Head of caudate nucleus (tissue), 42 donors: Measurements from ENCODE around the gene STARD3.

ENCODE experiments used
- DNase-seq, 42 donors: peaks; one replicate each; pipeline versions ENCODE4 v3.0.0 to v3.0.0-alpha.2; 2020 to 2021; ENCODE audit warnings: mixed read lengths in 7 of 42
- intact Hi-C: fragments of 100-400 bp; cut with DNase I; formaldehyde crosslinking; loops from one replicate; pipeline ENCODE4 v1.15.0; 2022

The STARD3 gene

GRCh38 chr17:39629898-39630297 lies 7.0 kb upstream of the STARD3 start:
- intact Hi-C loops = loop anchor here (5.0 kb wide), 1 partner anchor 37 kb away; the partner anchor contains the start of genes PNMT and TCAP
- no peak for DNase-seq

DNA sequence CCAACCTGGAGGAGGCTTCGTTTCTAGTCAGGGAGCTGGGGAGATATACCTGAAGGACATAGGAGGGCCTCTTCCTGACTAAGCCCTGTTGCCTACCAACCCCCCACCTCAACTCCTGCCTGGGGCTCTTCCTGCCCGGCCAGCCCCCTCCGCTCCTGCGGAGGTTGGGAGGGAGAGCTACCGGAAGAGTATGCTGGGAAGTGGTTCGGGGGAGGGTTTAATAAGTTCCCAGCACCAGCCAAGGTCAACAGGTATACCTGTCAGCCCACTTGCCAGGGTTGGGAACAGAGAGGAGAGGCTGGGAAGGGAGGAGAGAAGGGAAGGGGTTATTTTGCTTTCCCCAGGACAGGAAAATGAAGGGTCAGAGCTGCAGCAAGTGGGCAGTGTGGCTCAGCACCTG lies 5.5 kb upstream of the STARD3 start:
- intact Hi-C loops = loop anchor here (5.0 kb wide), 1 partner anchor 36 kb away; the partner anchor contains the start of genes PNMT and TCAP

GRCh38 chr17:39632153-39632941 lies 4.6 kb upstream of the STARD3 start:
- peak; percentile 41 to 89 (median 72) for DNase-seq
- intact Hi-C loops = loop anchor here (5.0 kb wide), 1 partner anchor 35 kb away; the partner anchor contains the start of genes PNMT and TCAP

More for the DNA sequence above, 5.5 kb upstream of the STARD3 start:
- DNase-seq = no peak

DNA sequence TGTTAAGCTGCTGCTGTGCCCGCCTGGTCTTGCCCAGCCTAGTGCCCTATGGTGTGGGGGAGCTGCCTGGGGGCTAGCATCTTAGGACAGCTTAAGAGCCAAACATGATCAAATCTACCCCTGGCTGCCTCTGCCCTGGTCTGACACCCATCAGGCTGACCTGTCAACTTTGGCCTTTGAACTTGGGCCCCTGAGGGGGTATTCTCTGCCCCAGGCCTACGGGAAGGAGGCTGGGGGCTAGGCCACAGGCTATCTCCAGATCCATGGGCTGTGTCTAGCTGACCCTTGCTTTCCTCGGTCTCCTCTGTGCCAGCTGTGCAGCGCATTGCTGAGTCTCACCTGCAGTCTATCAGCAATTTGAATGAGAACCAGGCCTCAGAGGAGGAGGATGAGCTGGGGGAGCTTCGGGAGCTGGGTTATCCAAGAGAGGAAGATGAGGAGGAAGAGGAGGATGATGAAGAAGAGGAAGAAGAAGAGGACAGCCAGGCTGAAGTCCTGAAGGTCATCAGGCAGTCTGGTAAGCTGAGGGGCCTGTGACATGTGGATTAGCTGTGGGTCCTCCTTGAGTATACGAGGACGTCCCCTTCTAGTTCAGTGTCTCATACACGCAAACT lies 3.3 kb upstream of the STARD3 start:
- DNase-seq = no peak
- intact Hi-C loops = loop anchor here (5.0 kb wide), 1 partner anchor 34 kb away; the partner anchor contains the start of genes PNMT and TCAP

- DNase-seq = peak in 4 of 42 donors; percentile 47 to 69 (median 58)
- intact Hi-C loops = loop anchor here (5.0 kb wide), 1 partner anchor 33 kb away; the partner anchor contains the start of genes PNMT and TCAP
These were observed 2.5 kb upstream of the STARD3 start for GRCh38 chr17:39634384-39634871.

DNA sequence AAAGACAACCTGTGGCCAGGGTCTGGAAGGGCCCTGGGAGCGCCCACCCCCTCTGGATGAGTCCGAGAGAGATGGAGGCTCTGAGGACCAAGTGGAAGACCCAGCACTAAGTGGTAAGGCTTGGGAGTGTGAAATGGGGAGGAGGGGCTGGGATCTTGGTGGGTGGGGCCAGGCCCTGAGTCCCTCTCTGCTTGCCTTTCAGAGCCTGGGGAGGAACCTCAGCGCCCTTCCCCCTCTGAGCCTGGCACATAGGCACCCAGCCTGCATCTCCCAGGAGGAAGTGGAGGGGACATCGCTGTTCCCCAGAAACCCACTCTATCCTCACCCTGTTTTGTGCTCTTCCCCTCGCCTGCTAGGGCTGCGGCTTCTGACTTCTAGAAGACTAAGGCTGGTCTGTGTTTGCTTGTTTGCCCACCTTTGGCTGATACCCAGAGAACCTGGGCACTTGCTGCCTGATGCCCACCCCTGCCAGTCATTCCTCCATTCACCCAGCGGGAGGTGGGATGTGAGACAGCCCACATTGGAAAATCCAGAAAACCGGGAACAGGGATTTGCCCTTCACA lies 1.2 kb upstream of the STARD3 start:
- no peak for DNase-seq

GRCh38 chr17:39636587-39636926 lies 387 bp upstream of the STARD3 start:
- DNase-seq = no peak
- intact Hi-C loops = no loop called here

More for the DNA sequence above, 1.2 kb upstream of the STARD3 start:
- intact Hi-C loops = no loop called here

DNA sequence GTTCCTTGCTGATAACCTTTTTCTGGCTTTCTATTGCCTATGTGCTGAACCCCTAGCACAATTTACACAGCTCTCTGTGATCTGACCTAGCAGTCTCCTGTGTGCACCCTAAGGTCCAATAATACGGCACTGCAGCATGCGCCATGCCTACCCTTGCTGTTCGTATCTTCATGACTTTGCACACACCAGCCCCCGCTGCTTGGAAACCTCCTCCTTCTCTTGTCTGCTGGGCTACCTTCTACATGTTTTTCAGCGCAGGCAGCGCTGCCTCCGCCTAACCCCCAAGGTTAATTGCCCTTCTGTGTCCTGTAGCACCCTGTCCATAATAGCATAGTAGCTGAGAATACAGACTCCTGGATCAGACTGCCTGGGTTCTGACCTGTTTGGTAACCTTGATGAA lies 1.4 kb downstream of the STARD3 start:
- intact Hi-C loops = no loop called here
- peak in 13 of 42 donors; percentile 52 to 80 (median 63) for DNase-seq

DNA sequence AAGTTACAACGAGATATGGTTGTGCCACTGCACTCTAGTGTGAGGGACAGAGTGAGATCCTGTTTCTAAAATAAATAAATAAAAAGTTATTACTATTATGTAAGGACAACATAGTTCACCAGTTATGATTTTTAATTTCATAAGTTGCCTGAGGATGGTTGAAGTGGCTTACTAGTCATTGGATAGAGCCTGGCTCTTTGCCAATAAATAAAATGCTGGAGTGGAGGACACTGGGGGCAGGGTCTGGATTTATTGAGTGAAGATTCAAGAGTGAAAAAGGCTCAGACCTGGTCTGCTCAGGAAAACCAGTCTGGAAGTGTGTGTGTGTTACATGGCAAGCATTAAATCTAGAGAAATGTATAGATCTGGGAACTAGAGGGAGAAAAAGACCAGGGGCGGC lies 2.1 kb downstream of the STARD3 start:
- intact Hi-C loops = no loop called here
- DNase-seq = no peak

- intact Hi-C loops = no loop called here
- DNase-seq = no peak
These were observed 2.9 kb downstream of the STARD3 start for GRCh38 chr17:39639566-39640458.

GRCh38 chr17:39640591-39641031 lies 3.7 kb downstream of the STARD3 start:
- no peak for DNase-seq
- intact Hi-C loops = no loop called here

DNA sequence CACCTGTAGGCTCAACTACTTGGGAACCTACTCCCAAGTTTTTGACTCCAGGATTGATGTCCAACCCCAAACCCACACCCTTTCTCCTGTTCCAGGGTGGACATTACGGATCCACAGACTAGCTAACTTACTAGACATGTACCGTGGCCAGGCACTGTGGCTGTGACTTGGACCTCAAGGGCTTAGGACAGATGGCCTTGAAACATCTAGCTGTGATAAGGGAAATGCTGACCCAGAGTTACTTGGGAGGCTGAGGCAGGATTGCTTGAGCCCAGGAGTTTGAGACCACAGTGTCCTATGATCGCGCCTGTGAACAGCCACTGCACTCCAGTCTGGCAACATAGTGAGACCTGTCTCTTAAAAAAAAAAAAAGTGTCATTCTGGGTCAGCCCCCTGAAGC lies 4.2 kb downstream of the STARD3 start:
- DNase-seq = no peak
- intact Hi-C loops = no loop called here

DNA sequence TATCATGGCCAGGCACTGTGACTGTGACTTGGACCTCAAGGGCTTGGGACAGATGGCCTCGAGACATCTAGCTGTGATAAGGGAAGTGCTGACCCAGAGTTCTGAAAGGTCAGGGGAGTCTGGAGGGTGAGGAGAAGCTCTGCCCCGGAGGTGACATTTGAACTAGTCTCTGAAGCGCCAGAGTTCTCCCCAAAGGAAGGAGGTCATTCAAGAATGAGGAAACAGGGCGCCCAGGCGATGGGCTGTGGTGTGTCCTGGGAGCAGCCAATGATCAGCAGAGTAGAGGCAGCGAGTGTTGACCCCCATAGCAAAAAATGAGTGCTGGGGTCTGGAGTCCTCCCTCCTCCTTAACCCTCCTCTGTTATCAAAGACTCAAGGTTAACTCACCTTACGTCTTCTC lies 4.9 kb downstream of the STARD3 start:
- intact Hi-C loops = no loop called here

GRCh38 chr17:39642291-39643074 lies 5.5 kb downstream of the STARD3 start:
- no peak for DNase-seq
- intact Hi-C loops = no loop called here

More for the DNA sequence above, 4.9 kb downstream of the STARD3 start:
- peak in 1 of 42 donors; percentile 6 for DNase-seq

DNA sequence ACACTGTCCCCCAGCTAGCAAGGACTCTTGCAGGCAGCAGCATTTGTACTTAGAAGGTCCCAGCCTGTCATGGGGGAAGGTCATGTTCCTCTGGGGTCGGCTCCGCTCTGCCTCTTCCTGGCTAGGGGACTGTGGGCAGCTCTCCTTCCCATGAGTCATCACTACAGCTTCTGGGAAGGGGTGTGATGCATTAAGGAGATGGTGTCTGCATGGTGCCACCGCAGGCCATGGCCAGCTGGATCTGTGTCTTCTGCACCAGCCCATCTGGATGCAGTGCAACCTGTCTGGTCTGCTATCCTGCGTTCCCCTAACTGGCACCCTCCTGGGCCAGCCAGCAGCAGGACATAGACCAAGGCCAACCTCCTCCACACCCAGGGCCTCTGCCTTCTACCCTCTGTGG lies 6.3 kb downstream of the STARD3 start:
- DNase-seq = no peak
- intact Hi-C loops = no loop called here

- DNase-seq = no peak
- intact Hi-C loops = no loop called here
These were observed 10.3 kb downstream of the STARD3 start for GRCh38 chr17:39647256-39647655.

- intact Hi-C loops = no loop called here
- DNase-seq = no peak
These were observed 11.8 kb downstream of the STARD3 start for GRCh38 chr17:39648616-39649366.
